GM18508 (cell line): ENCODE measurements around the gene CCDC3.

ENCODE experiments used
- ATAC-seq: cut with Tn5 transposase; IDR thresholded peaks from one replicate; pipeline ENCODE4 v1.9.1; 2021; ENCODE audit warnings: moderate number of reproducible peaks; ENCODE audit not compliant: insufficient read depth, unreplicated experiment

CCDC3 gene

DNA sequence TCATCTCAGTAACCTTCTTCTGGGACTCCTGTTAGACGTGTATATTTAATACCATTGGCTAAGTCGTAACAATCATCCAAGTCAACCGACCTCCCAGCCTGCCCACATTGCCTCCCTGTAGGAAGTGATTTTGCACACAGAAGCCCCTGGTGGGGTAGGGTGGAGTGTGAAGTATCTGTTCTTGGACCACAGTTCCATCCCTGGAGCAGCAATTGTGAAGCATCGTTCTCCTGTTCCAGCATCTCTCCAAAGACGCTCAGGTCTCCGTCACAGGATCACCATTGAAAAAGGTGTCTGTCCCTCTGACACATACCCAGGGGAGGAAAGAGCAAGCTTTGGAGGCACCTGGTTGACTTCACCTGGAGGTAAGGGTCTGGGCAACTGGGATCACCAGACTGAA lies 72.9 kb downstream of the CCDC3 start:
- ATAC-seq: no peak

DNA sequence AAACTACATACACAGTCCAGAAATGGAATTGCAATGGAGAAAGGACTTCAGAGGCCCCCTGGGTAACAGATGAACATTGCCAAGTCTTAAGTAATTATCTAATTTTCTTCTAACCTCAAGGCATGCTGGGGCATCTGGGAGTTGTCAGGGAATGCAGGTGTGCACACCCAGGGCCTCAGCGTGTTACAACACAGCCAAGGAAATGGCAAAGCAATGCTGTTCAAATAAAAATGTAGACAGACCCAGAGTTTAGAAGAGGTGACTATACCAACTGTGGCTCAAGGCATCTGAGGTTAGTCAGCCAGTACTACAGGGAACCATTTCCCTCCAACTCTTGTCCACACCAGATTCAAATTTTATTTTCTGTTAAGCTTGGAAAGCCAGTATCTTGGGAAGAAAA lies 73.6 kb downstream of the CCDC3 start:
- ATAC-seq: no peak

- ATAC-seq: no peak
These were observed 75.7 kb downstream of the CCDC3 start for GRCh38 chr10:12925845-12926244.

DNA sequence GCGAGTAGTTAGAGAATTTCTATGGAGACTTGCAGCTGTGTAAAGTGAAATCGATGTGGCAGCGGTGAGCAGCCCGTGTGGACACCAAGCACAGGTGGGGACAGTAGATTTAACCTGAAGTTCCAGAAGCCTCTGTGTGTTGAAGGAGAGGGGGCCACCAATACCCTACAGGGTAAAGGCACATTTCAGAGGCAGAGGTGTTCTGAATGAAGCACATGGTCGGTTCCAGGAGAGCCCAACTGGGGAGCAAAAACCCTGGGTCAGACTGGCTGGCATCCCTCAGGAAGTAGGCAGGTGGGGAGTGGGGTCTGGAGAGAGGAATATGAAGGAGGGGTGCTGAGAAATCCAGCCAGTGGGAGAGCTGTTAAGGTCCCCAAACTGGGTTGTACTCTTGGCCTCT lies 76.6 kb downstream of the CCDC3 start:
- no peak for ATAC-seq

- no peak for ATAC-seq
These were observed 79.2 kb downstream of the CCDC3 start for GRCh38 chr10:12922117-12922900.

DNA sequence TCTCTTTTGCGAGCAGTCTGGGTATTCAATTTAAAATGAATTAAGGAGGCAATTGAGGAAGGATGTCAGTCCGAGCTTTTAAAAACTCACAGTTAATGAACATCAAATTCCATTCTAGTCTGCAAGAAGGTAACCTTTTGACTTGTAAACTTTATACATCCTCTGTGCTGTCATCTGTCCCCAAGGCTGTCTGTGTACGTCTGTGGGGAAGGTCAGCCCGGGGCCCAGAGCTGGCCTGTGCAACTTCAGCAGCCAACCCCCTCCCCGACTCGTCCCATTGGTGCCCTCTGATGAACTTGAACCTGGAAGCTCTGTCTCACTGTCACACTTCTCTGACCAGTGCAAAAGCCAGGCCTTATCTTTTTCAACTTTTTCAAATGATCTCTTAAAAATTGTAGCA lies 80.3 kb downstream of the CCDC3 start:
- no peak for ATAC-seq

- no peak for ATAC-seq
These were observed 81.9 kb downstream of the CCDC3 start for GRCh38 chr10:12919574-12919973.

DNA sequence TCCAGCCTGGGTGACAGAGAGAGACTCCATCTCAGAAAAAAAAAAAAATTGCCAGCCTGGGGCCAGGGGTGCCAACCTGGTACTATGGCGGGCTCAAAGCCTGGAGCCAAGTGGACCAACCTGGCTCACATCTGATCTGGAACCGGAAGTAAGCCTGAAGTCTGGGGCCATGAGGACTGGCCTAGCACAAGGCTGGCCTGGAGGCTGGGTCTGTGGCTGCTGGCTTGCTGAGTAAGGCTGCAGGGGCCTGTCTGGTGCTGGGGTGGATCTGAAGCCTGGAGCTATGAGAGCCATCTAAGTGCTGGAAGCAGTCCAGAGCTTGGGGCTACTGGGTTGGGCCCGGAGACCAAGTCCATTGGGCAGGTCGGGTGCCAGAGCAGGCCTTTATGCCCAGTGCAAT lies 84.9 kb downstream of the CCDC3 start:
- ATAC-seq: no peak

GRCh38 chr10:12915637-12916168 lies 85.8 kb downstream of the CCDC3 start:
- no peak for ATAC-seq

DNA sequence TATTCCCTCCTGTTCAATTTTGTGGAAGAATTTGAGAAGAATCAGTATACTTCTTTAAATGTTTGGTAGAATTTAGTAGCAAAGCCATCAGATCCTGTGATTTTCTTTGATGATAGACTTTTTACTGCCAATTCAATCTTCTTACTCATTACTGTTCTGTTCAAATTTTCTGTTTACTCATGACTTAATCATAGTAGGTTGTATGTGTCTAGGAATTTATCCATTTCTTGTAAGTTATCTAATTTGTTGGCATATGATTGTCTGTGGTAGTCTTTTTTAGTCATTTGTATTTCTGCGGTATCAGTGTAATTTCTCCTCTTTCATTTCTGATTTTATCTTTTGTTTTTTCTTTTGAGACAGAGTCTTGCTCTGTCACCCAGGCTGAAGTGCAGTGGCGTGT lies 87.4 kb downstream of the CCDC3 start:
- ATAC-seq: no peak

GRCh38 chr10:12911795-12912194 lies 89.7 kb downstream of the CCDC3 start:
- no peak for ATAC-seq

DNA sequence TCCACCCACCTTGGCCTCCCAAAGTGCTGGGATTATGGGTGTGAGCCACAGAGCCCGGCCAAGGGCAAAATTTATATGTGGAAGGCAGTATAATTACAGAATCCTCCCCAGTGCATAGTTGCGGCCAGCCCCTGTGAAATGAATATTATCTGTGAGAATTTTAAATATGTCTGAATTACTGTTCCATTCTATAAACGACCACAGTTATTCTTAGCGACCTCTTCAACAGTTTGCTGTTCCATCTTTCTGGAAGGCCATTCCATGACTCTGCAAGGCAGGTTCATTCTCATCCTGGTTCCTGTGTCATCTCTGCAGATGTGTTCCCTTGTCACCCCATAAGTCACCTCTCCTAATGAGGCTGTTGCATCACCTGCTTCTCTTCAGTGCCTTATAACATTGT lies 90.7 kb downstream of the CCDC3 start:
- ATAC-seq: no peak

GRCh38 chr10:12909836-12910185 lies 91.7 kb downstream of the CCDC3 start:
- ATAC-seq: no peak

- no peak for ATAC-seq
These were observed 92.2 kb downstream of the CCDC3 start for GRCh38 chr10:12909182-12909835.

DNA sequence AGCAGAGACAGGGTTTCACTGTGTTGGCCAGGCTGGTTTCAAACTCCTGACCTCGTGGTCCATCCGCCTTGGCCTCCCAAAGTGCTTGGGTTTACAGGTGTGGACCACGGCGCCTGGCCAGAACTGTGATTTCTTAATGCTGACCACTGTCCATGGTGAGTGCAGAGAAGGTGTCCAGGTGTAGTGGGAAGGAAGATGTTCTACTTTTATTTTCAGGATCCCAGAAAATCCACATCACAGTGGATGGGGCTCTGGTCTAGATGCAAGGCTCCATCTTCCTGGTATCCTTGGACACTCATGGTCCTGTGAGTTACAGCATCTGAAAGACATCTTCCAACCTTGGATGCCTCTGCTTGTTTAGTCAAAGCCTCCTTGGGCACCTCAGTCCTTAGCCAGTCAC lies 92.7 kb downstream of the CCDC3 start:
- ATAC-seq: no peak

DNA sequence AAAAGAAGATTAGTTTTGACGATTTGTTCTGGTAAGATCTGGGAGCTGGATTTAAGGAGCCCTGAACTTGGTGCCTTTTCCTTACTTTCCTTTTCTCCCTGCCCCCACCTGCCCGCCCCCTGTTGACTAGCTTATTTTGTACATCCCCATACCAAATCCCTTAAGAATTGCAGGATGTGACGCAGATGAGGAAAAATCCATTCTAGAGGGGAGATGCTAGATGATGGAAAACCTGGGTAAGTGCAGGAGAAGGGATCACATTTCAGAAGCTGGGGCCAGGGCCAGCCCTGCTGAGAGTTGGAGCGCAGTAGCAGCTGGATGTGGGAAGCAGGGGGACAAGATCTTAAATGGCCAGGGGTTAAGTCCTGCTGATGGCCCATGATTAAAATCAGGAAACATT lies 93.9 kb downstream of the CCDC3 start:
- no peak for ATAC-seq

GRCh38 chr10:12906051-12906541 lies 95.4 kb downstream of the CCDC3 start:
- ATAC-seq: no peak

GRCh38 chr10:12905067-12905466 lies 96.4 kb downstream of the CCDC3 start:
- ATAC-seq: no peak

DNA sequence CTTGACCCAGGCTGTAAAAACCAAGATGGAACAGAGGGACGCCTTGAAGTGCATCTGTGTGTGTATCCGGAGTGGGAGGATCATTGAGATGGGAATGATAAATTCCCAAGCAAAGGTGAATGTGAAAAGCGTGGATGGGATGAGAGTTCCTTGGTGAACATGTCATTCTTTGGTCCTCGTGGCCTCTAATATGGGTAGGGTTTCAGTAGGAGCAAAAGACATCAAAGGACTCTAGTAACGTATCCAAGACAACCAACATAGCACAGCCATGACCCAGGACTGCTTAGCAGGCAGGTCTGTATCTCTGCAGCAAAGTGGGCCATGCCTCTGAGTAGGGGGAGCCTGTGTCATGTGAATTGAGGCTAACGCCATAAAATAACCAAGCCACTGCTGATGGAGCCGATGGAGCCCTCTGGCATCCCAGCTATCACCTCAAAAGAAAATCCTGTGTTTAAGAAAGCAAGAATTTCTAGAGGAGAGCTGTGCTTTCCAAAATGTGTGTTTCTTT lies 98.6 kb downstream of the CCDC3 start:
- no peak for ATAC-seq

DNA sequence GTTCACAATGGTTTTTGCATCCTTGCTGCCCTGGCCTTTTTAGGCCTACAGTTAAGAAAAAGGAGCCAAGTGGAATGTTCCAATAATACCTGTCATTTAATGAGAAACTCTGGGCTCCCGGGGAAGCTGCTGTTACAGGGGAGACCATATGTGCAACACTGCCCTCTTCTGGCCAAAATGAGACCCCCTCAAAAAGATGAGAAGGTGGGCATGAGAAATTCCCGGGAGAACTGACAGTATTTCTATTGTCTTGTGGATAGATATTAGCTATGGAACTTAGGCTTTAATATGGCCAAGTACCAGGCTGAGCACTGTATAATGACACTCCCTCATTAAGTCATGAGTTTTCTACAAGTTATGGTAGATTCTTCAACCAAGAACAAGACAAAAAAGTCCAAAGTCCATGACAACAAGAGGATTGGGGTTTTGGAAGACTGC lies 99.4 kb downstream of the CCDC3 start:
- ATAC-seq: no peak

- ATAC-seq: no peak
These were observed 102.0 kb downstream of the CCDC3 start for GRCh38 chr10:12899546-12899945.
